Renal cortex interstitium (tissue), 15 donors: ENCODE results near the gene TOR1AIP1. TPM values are rescaled to one million over a fixed set of nuclear protein-coding genes. Genes with fewer than 3 reads are reported as not detected.
"Not testable (repeated sequence)": the region's sequence is repeated elsewhere in the genome, so short reads cannot be mapped to it uniquely, and the experiment has no call there.

ENCODE experiments used
- DNase-seq, 11 donors: peaks; one replicate each; pipeline ENCODE4 v3.0.0-alpha.2; 2013; ENCODE audit warnings: low read depth in 9 of 11, low spot score in 4 of 11; ENCODE audit errors: extremely low read depth in 1 of 11
- long read RNA-seq, 16 experiments: transcript quantifications; one replicate each; lab custom pipeline, GENCODE V29; 2026
- polyA plus RNA-seq, 3 donors: library from polyadenylated mRNA; unstranded; fragments of 120-200 nt; gene quantifications; one replicate each; pipeline ENCODE4 v1.2.1, GENCODE V29; 2013; ENCODE audit not compliant: insufficient read length in 3 of 3

TOR1AIP1 gene
- polyA plus RNA-seq: 10 to 100 TPM; 49.4 to 55.4 (median 50.5) TPM
- long read RNA-seq, donor 1, full-length matches to known transcripts: 4 of 4 reads
- long read RNA-seq, donor 1, partial matches to known transcripts: 0 of 4 reads
- long read RNA-seq, donor 1, other reads (novel, unspliced or antisense): 0 of 4 reads
- long read RNA-seq, donor 2, full-length matches to known transcripts: 3 of 3 reads
- long read RNA-seq, donor 2, partial matches to known transcripts: 0 of 3 reads
- long read RNA-seq, donor 2, other reads (novel, unspliced or antisense): 0 of 3 reads
- long read RNA-seq, donor 3, full-length matches to known transcripts: 13 of 13 reads
- long read RNA-seq, donor 3, partial matches to known transcripts: 0 of 13 reads
- long read RNA-seq, donor 3, other reads (novel, unspliced or antisense): 0 of 13 reads
- long read RNA-seq, donor 4, full-length matches to known transcripts: 5 of 5 reads
- long read RNA-seq, donor 4, partial matches to known transcripts: 0 of 5 reads
- long read RNA-seq, donor 4, other reads (novel, unspliced or antisense): 0 of 5 reads
- long read RNA-seq, donor 5: 0 reads
- long read RNA-seq, donor 6, full-length matches to known transcripts: 11 of 19 reads
- long read RNA-seq, donor 6, partial matches to known transcripts: 8 of 19 reads
- long read RNA-seq, donor 6, other reads (novel, unspliced or antisense): 0 of 19 reads
- long read RNA-seq, donor 7, full-length matches to known transcripts: 10 of 10 reads
- long read RNA-seq, donor 7, partial matches to known transcripts: 0 of 10 reads
- long read RNA-seq, donor 7, other reads (novel, unspliced or antisense): 0 of 10 reads
- long read RNA-seq, donor 8, full-length matches to known transcripts: 10 of 17 reads
- long read RNA-seq, donor 8, partial matches to known transcripts: 7 of 17 reads
- long read RNA-seq, donor 8, other reads (novel, unspliced or antisense): 0 of 17 reads
- long read RNA-seq, donor 9, partial matches to known transcripts: 0 of 2 reads
- long read RNA-seq, donor 9, other reads (novel, unspliced or antisense): 0 of 2 reads
- long read RNA-seq, donor 10, full-length matches to known transcripts: 5 of 5 reads
- long read RNA-seq, donor 10, partial matches to known transcripts: 0 of 5 reads
- long read RNA-seq, donor 10, other reads (novel, unspliced or antisense): 0 of 5 reads
- long read RNA-seq, donor 11, full-length matches to known transcripts: 5 of 19 reads
- long read RNA-seq, donor 11, partial matches to known transcripts: 14 of 19 reads
- long read RNA-seq, donor 11, other reads (novel, unspliced or antisense): 0 of 19 reads
- long read RNA-seq, donor 12, partial matches to known transcripts: 0 of 2 reads
- long read RNA-seq, donor 12, other reads (novel, unspliced or antisense): 0 of 2 reads
- long read RNA-seq, donor 13, full-length matches to known transcripts: 9 of 9 reads
- long read RNA-seq, donor 13, partial matches to known transcripts: 0 of 9 reads
- long read RNA-seq, donor 13, other reads (novel, unspliced or antisense): 0 of 9 reads
- long read RNA-seq, donor 14, full-length matches to known transcripts: 7 of 7 reads
- long read RNA-seq, donor 14, partial matches to known transcripts: 0 of 7 reads
- long read RNA-seq, donor 14, other reads (novel, unspliced or antisense): 0 of 7 reads
- long read RNA-seq, donor 15, full-length matches to known transcripts: 2 of 14 reads
- long read RNA-seq, donor 15, partial matches to known transcripts: 12 of 14 reads
- long read RNA-seq, donor 15, other reads (novel, unspliced or antisense): 0 of 14 reads
- long read RNA-seq, donor 16, full-length matches to known transcripts: 14 of 14 reads
- long read RNA-seq, donor 16, partial matches to known transcripts: 0 of 14 reads
- long read RNA-seq, donor 16, other reads (novel, unspliced or antisense): 0 of 14 reads

- DNase-seq: peak; percentile 92 to 98 (median 97)
Observed at GRCh38 chr1:179882253-179883039, at the start of gene TOR1AIP1. TSS of gene TOR1AIP1 (plus strand) at chr1:179882285. CDS start at chr1:179882503, 218 bp downstream.

GRCh38 chr1:179836686-179837445, 45.2 kb upstream of the TOR1AIP1 start:
- DNase-seq: not testable (repeated sequence)

- DNase-seq: no peak
Observed at GRCh38 chr1:179840107-179840506, 42.0 kb upstream of the TOR1AIP1 start.

- DNase-seq: no peak
Observed at GRCh38 chr1:179848233-179848632, 33.9 kb upstream of the TOR1AIP1 start.

- no peak for DNase-seq
Observed at GRCh38 chr1:179853102-179853501, 29.0 kb upstream of the TOR1AIP1 start.

GRCh38 chr1:179855831-179856230, 26.3 kb upstream of the TOR1AIP1 start:
- DNase-seq: not testable (repeated sequence)

GRCh38 chr1:179856296-179856695, 25.8 kb upstream of the TOR1AIP1 start:
- no peak for DNase-seq

GRCh38 chr1:179857009-179857408, 25.1 kb upstream of the TOR1AIP1 start:
- no peak for DNase-seq

- DNase-seq: no peak
Observed at GRCh38 chr1:179860652-179861051, 21.4 kb upstream of the TOR1AIP1 start.

- no peak for DNase-seq
Observed at GRCh38 chr1:179865377-179865776, 16.7 kb upstream of the TOR1AIP1 start.

- no peak for DNase-seq
Observed at GRCh38 chr1:179866616-179867015, 15.5 kb upstream of the TOR1AIP1 start.

- DNase-seq: peak in 3 of 11 donors; percentile 25 to 37 (median 30)
Observed at GRCh38 chr1:179867493-179868330, 14.4 kb upstream of the TOR1AIP1 start.

- DNase-seq: no peak
Observed at GRCh38 chr1:179870870-179871269, 11.2 kb upstream of the TOR1AIP1 start.

- no peak for DNase-seq
Observed at GRCh38 chr1:179871940-179872339, 10.1 kb upstream of the TOR1AIP1 start.

GRCh38 chr1:179872558-179872957, 9.5 kb upstream of the TOR1AIP1 start:
- no peak for DNase-seq
